Left forelimb (tissue), 1 donor: ENCODE data around the gene TMEM171.

Experiments
- DNase-seq: peaks from one replicate; pipeline ENCODE4 v3.0.0-alpha.2; 2018; ENCODE audit warnings: low spot score

TMEM171 gene

DNA sequence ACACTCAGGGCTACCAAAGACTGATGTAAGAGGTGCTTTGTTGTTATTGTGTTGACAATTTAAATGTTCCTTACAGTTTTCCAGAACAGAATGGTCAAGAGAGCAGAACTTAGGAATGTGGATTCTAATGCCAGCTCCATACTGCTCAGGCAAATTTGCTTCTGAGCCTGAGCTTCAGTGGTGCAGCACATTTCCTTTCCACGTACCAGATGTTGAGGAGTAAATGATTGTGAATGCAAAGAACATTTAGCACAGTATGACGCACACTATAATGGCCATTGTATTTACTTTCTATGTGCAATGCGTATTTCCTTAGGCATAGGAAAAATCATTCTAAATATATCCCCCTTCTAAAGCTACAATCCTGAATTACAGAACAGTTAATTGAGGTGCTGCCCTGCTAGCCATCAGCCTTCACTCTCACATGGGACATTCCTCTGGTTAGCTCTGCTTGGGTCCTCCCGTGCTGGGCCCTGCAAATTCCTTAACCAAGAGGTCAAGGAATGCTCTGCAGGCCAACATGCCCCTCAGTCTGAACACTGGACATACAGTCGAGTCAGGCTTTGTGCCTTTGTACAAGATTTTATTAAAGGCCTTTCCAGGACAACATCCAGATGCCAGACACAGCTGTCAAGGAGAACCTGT, 31.5 kb downstream of the TMEM171 start:
- no peak for DNase-seq

DNA sequence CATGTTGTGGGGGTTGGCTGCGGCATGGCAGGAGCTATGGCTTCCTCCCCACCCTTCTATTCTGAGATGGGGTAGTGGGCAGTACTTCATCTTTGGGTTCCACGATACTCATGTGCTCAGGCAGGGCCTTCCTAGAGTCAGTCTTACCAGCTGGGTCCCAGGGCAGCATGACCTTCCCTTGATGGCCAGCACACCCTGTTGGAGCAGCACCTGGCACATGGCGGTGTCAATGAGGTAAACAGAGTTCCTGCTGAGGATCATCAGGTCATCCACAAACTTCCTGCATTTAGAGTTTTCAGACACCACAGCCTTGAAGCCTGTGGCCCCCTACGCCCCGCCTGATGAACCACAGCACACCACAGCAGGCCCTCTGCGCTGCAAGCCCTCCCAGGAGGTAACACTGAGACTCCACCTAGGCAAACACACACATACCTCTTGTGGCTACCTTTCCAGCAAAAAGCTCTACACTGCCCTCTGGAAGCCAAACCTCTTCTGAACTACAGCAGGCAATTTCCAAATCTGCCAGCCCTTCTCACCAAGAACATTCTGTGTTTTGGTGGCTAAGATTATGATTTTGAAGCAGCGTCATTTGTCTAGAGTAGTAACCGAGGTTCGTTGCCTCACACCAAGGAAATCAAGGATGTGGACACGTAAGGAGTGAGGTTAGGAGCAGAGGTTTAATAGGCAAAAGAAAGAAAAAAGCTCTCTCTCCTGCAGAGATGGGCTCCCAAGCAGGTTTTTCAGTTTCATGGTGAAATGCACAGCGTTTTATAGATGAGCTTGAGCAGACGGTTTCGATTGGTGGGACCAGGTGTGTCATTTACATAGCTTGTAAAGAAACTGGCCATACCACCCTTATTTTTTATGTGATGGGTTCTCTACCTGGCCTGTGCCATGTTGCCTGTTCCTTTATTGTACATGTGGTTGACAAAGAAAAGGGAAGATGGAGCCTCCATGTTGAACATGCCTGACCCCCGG, 32.3 kb downstream of the TMEM171 start:
- DNase-seq, result no peak

DNA sequence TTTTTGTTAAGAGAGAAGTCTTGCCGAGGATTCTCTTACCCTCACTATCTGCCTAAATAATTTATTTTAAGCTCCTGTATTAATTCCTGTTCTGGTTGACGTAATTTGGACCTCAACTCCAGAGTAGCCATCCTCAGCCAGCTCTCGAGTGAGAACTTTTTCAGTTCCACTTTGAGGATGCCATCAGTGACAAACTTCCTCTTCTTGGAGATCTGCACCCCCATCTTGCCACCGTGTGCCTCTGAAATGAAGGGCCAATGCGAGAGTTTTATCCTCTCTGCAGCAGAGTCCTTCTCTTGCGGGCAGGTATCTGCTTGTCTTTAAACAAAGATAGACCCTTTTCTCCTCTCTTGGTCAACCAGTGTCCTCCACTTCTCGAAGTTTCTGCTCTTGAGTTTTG, 33.1 kb downstream of the TMEM171 start:
- DNase-seq, result no peak

DNA sequence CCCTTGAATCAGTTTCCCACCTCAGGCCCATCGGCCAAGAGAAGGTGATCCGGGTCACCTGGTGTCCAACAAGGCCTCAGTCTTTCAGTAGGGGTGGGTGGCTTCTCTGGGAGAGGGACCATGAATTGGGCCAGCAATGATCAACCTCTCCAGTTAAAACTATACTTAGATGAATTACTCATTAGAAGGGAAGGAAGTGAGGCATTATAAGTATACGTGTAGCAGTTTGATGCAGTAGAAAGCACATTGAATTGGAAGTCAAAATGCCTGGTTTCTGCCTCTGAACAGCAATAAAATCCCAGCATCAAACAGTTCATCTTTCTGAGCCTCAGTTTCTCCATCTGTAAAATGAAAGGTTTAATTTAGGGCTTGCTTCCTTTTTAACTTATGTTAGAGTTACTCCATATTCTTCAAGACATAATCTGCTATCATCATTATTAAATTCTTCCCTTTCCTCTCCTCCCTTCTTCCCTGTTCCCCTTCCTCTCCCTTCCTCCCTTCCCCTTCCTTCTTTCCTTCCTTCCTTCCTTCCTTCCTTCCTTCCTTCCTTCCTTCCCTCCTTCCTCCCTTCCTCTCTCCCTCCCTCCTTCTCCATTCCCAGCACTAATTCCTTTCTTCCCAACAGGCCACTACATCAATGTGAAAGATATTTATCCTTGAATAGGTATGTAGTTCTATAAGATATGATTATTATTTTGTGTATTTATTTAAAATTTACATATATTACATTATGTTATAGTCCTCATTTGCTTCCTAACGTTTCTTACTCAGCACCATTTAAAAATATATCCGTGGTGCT, 34.0 kb downstream of the TMEM171 start:
- DNase-seq, result no peak

- no peak for DNase-seq
Observed at GRCh38 chr5:73155271-73156222, 35.2 kb downstream of the TMEM171 start.

GRCh38 chr5:73157414-73158303, 37.3 kb downstream of the TMEM171 start:
- no peak for DNase-seq

DNA sequence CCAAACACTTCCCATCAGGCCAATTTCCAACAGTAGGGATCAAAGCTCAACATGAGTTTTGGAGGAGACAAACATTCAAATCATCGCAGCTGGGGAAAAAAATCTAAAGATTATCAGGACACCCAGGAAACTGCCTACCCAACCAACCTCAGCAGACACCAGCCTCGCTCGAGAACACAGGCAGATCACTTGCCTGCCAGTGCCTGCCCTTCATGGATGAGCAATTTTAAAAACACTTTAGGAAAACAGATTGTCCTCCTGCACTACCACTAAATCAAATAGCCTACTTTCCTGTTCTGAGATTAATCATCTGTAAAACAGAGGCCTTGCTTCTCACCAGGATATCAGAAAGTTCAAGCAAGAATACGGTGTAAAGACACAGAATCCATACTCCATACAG, 37.9 kb downstream of the TMEM171 start:
- DNase-seq, result no peak

GRCh38 chr5:73160239-73160671, 39.9 kb downstream of the TMEM171 start:
- DNase-seq, result no peak

DNA sequence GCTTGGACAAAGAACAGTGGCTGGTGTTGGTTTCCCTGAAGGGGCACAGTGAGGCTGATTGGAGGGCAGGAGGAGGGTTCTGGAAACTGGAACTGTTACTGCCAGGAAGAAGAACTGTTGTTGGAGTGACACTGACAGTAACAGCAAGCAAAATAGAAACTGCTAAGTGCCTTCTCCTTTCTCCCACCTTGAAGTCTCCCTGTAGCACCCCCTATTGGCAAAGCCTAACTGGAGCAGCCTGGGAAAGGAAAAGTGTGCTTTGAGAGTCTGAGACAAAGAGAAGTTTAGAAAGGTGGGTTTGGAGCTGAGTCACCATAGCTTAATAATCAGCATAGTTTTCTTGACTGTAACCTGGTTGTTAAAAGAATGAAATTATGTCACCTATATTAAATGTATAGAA, 50.1 kb downstream of the TMEM171 start:
- DNase-seq, result no peak

DNA sequence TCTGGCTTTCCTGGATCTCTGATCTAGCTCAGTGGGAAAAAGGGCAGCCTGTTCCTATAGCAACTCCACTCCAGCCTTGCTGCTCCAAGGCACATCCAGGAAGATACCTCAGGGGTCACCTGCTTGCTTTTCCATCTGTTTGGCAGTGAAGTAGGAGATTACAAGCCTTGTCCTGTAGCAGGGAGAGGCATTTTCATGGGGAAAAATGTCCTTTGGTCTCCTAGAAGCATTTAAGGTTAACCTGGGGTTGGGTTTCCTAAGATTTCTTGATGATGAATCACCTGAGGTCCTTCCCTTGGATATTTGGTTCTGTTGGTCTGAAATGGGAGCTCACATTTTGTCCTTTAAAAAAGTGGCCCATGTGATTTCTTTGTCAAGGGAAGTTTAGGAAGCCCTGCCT, 51.1 kb downstream of the TMEM171 start:
- no peak for DNase-seq

- no peak for DNase-seq
Observed at GRCh38 chr5:73172951-73173350, 52.6 kb downstream of the TMEM171 start, which contains the start of gene TMEM174. Gene TMEM174 (plus strand): TSS chr5:73173193. CDS start chr5:73173244, 51 bp downstream.

DNA sequence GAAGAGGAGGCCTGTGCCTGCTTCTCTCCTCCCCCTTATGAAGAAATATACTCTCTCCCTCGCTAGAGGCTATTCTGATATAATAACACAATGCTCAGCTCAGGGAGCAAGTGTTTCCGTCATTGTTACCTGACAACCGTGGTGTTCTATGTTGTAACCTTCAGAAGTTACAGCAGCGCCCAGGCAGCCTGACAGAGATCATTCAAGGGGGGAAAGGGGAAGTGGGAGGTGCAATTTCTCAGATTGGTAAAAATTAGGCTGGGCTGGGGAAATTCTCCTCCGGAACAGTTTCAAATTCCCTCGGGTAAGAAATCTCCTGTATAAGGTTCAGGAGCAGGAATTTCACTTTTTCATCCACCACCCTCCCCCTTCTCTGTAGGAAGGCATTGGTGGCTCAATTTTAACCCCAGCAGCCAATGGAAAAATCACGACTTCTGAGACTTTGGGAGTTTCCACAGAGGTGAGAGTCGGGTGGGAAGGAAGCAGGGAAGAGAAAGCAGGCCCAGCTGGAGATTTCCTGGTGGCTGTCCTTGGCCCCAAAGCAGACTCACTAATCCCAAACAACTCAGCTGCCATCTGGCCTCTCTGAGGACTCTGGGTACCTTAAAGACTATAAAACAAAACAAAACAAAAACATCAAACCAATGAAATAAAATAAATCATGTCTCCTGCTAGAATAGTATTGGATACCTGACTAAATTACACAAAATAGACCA, 53.9 kb downstream of the TMEM171 start:
- DNase-seq, result no peak

- DNase-seq, result no peak
Observed at GRCh38 chr5:73176250-73176649, 55.9 kb downstream of the TMEM171 start.

DNA sequence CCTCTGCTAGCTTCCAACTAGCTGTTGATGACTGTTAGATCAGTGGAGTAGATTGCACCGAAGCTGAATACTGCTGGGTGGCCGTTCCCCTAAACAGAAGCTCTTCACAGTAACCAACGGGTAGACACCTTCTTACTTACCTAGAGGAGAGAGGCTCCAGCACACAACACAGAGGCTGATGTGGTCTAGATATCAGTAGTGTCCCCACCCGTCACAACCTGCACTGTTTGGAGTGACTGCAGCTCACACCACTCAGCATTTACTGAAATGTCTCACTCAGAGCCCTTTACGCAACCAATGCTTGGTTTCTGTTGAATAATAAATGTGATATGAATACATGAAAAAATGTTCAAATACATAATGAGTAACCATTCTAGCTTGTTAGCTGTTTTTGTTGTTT, 57.9 kb downstream of the TMEM171 start:
- no peak for DNase-seq

- DNase-seq, result no peak
Observed at GRCh38 chr5:73179730-73180129, 59.4 kb downstream of the TMEM171 start.

GRCh38 chr5:73180566-73180965, 60.2 kb downstream of the TMEM171 start:
- DNase-seq, result no peak
